Purkinje cell (primary cell): ENCODE measurements around the gene PDE6G. TPM values are rescaled to one million over a fixed set of nuclear protein-coding genes. Genes with fewer than 3 reads are reported as not detected.

ENCODE experiments used
- polyA plus RNA-seq: library from polyadenylated mRNA; unstranded; fragments of >200 nt; fragmentation: Nextera tagmentation; gene quantifications from 2 replicates; pipeline ENCODE4 v1.2.1, GENCODE V29; 2014

Gene PDE6G
- polyA plus RNA-seq = not detected in 2 replicates

DNA sequence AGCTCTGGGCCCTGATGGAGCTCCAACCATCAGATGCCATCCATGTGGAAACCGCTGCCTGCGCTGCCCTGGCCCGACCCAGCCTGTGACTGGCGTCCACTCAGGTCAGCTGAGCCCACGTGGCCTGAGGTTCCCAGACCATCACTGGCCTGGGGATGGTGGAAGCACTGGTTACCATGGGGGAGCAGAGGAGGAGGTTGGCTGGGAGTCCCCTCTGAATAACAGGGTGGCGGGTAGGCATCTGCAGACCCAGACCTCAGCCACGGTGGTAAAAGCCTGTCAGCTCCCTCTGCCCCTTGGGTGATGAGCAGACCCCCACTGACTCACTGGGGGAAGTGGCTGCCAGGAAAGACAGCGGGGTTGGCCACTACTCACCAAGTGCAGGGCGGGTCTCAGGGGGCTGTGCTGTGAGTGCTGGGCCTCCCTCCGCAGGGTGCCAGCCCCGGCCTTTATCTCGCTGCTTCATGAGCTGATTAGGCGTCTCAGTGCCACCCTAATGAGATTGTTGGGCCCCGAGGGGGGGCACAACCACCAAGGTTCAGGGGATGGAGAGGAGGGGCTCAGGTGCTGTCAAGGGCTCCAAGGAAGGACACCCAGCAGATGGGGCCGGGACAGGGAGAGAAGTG, at the start of gene PDE6G:
PDE6G (minus strand) TSS at position 425 of the 626 bp plus-strand sequence. CDS start 3,237 bp downstream, outside the sequence.

DNA sequence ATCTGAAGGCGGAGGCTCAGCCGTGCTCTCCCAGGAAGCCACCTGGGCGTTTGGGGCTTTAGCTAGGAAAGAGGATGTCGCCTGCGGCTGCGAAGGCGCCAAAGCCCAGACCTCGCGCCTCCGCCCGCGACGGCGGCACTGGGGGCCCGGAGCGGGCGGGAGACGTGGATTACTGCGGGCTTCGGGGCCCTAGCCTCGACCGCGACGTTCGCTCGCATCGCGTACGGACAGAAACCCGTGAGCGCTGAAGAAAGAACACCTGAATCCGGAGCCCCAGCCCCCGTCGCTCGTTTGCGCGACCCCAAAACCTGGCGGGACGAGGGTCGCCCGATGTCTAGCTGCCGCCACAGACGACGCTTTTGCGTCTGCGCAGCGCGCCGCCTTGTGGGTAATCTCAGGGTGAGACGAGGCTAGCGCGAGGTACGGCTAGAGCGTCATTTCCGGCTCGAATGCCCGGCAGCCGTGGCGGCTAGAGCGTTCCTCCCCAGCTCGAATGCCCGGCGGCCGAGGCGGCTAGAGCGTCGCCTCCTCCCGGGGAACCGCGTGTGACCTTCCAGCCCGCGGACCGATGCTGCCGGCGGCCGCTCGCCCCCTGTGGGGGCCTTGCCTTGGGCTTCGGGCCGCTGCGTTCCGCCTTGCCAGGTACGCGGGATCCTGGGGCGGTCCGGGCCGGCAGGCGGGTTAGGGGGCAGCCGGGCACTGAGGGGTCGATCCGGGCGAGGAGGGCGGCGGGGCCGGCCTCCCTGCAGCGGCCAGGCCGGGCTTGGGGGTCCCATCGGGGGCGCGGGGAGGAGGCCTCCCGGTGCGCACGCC, 46.8 kb upstream of the PDE6G start, which contains the start of gene MRPL12:
MRPL12 (plus strand) TSS at position 434 of the 813 bp plus-strand sequence; CDS start at position 569, 135 bp downstream.

DNA sequence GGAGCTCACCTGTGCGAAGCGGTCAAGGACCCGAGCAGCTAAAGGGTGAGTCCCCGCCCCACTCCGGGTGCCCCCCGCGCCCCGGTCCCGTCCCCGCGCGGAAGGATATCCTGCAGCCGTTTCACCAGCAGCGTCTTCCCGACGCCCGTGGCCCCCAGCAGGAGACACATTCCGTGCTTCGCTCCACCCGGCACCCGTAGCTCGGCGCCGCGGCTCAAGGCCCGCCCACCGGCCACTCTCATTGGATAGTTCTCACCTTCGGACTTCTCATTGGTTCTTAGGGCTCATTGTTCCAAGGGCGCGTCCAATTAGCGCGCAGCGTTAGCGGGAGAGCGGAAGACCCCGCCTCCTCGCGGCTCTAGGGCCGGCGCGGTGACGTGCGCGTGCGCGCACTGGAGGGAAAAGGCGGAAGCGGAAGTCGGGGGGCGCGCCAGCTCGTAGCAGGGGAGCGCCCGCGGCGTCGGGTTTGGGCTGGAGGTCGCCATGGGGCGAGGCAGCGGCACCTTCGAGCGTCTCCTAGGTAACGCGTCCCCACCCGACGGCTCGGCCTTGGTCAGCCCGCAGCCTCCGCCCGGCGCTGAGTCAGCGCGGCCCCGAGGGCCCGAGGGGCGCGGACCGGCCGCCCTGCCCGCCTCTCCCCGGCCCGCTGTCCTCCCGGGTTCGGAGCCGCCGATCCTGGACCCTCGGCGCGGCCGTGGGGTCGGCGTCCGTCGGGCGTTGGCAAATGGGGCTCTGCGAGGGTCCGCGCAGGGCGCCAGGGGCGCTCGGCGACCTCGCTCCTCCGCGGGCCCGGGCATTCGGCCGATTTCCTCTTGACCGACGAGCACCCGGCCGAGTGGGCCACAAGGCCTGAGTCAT, 27.5 kb upstream of the PDE6G start, which contains the start of the genes ARL16 and HGS:
ARL16 (minus strand) TSS at position 214 of the 858 bp plus-strand sequence; CDS start at position 170, 44 bp downstream.
HGS (plus strand) TSS at position 428 of the 858 bp plus-strand sequence; CDS start at position 484, 56 bp downstream.

DNA sequence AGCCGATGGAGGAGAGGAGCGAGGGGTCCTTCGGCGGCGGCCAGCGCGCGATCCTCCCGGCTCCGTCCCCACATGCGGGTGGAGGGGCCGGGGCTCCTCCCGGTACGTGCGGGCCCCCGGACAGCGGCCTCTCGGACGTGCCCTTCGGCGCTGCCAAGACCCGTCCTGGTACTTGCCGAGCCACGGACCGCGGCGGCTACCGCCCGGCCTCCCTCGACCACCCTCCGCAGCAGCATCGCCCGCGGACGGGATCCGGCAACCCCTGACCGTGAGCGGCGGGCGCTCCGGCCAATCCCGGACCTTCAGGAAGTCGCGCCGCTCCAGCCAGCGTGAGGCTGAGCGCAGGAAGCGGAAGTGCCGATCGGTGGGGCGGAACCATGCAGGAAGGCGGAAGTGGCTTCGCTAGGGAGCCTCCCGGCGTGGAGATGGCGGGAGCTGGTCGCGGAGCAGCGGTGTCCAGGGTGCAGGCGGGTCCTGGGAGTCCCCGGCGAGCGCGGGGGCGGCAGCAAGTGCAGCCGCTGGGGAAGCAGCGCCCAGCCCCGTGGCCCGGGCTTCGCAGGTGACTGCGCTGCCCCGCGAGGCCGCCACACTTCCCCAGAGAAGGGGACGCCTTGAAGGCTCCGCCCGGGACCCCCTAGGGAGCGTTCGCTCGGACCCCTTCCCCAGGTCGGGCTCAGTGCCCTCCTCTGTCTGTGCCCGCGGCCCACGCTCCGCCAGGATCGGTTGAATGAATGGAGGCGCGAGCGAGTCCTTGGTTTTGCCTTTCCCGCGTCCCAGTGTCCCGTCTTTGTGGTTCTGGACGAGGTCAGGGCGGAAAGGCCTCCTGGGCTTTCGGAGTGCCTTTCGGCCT, 10.2 kb upstream of the PDE6G start, which contains the start of the genes CCDC137 and OXLD1:
CCDC137 (plus strand) TSS at position 396 of the 850 bp plus-strand sequence; CDS start at position 426, 30 bp downstream.
OXLD1 (minus strand) TSS at position 264 of the 850 bp plus-strand sequence; CDS start at position 236, 28 bp downstream.

DNA sequence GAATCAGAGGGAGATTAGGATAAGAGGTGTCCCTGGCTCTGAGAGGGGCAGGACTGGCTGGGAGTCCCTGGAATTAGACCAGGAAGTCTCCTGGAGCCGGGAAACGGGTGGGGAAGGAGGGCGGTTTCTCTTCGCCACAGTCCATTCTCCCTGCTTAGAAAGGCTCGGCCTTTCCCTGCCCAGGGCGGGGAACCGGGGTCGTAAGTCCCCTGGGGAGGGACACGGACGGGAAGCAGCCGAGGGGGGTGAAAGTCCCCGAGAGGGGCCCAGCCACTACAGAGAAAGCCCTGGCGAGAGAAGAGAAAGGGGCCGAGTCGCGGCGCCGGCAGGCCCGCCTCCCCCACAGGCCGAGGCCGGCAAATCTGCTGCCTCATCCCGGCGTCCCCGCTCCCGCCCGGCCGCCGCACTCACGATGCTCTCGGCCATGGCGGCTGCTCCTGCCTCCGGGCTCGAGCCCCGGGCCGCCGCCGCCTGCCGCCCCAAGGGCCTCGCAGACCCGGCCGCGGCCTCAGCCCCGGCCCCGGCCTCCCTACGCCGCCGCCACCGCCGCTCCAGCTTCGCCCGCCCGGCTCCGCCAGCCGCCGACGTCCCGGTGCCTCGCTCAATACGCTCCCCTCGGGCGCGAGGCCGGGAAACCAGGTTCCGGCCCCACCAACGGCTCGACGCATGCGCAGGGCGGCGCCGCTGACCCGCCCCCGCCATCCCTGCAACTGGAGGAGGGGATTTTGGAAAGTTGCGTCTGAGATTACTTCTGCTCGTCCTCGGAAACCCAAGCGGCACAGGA, 19.6 kb downstream of the PDE6G start, which contains the start of the genes NPLOC4 and TSPAN10:
NPLOC4 (minus strand) TSS at position 608 of the 784 bp plus-strand sequence; CDS start at position 426, 182 bp downstream.
TSPAN10 (plus strand) TSS at position 692 of the 784 bp plus-strand sequence. CDS start 5,217 bp downstream, outside the sequence.

Other genes with a start within 250 kb of the PDE6G start
- gene ACTG1, start 143.7 kb downstream of the PDE6G start, polyA plus RNA-seq = 738 and 768 TPM in 2 replicates
- gene FSCN2, start 128.2 kb downstream of the PDE6G start, polyA plus RNA-seq = not detected in 2 replicates
- 0.07 and 0.28 TPM in 2 replicates for gene FAAP100, start 104.2 kb downstream of the PDE6G start, polyA plus RNA-seq
- gene NPLOC4, start 19.4 kb downstream of the PDE6G start, polyA plus RNA-seq = 3.6 and 4.5 TPM in 2 replicates
- gene TSPAN10, start 19.3 kb downstream of the PDE6G start, polyA plus RNA-seq = 0.94 and 1.5 TPM in 2 replicates
- gene OXLD1, start 10.1 kb upstream of the PDE6G start, polyA plus RNA-seq = 5.8 and 21.7 TPM in 2 replicates
- gene CCDC137, start 10.2 kb upstream of the PDE6G start, polyA plus RNA-seq = 2.8 and 4.6 TPM in 2 replicates
- 43.8 and 47.4 TPM in 2 replicates for gene ARL16, start 27.3 kb upstream of the PDE6G start, polyA plus RNA-seq
- 6.0 and 6.1 TPM in 2 replicates for gene HGS, start 27.5 kb upstream of the PDE6G start, polyA plus RNA-seq
- gene MRPL12, start 46.8 kb upstream of the PDE6G start, polyA plus RNA-seq = 2.6 and 10.2 TPM in 2 replicates
- 0.13 TPM in 1 of 2 replicates, not detected in the other for gene SLC25A10, start 55.7 kb upstream of the PDE6G start, polyA plus RNA-seq
- not detected in 2 replicates for gene GCGR, start 147.6 kb upstream of the PDE6G start, polyA plus RNA-seq
- gene MCRIP1, start 176.7 kb upstream of the PDE6G start, polyA plus RNA-seq = 15.2 TPM in 2 replicates
- gene PPP1R27, start 178.5 kb upstream of the PDE6G start, polyA plus RNA-seq = not detected in 2 replicates
- gene P4HB, start 204.0 kb upstream of the PDE6G start, polyA plus RNA-seq = 16.9 and 26.2 TPM in 2 replicates
- 17.8 and 18.9 TPM in 2 replicates for gene ARHGDIA, start 214.8 kb upstream of the PDE6G start, polyA plus RNA-seq
- 2.3 and 3.9 TPM in 2 replicates for gene ALYREF, start 235.0 kb upstream of the PDE6G start, polyA plus RNA-seq
- 151 and 201 TPM in 2 replicates for gene ANAPC11, start 235.2 kb upstream of the PDE6G start, polyA plus RNA-seq
- gene NPB, start 245.7 kb upstream of the PDE6G start, polyA plus RNA-seq = not detected in 2 replicates